Panc1 (cell line): Measurements from ENCODE around the gene ZDHHC7. TPM values are rescaled to one million over a fixed set of nuclear protein-coding genes. Genes with fewer than 3 reads are reported as not detected.

Source experiments
- ATAC-seq: fragments of 200-7000 bp; cut with Tn5 transposase; 2 replicates; pipeline ENCODE4 v1.9.1; 2020; ENCODE audit warnings: mild to moderate bottlenecking, moderate library complexity
- BruUV-seq: library from RNA; stranded (reverse); fragments of 400-500 nt; replicated peaks from 2 replicates; lab custom pipeline; 2021; lab: Mats Ljungman, UMichigan
- CTCF ChIA-PET: fragments of 300-600 bp; sonication (Branson Sonifier 250); formaldehyde crosslinking; loops from one replicate; lab custom pipeline; 2022; ENCODE audit warnings: antibody characterized with exemption; lab: Charles Lee
- POLR2A ChIA-PET: fragments of 300-600 bp; sonication (Branson Sonifier 250); formaldehyde crosslinking; loops from one replicate; lab custom pipeline; 2022; ENCODE audit warnings: antibody characterized with exemption; lab: Charles Lee
- DNase-seq: peaks from one replicate; pipeline ENCODE4 v3.0.0-alpha.2; 2010; ENCODE audit warnings: low read depth, low spot score
- H3K27ac ChIP-seq: 2 replicates; pipeline ENCODE4 v1.5.1; 2011; ENCODE audit warnings: mild to moderate bottlenecking, low read length, inconsistent platforms
- H3K27me3 ChIP-seq: fragments of 200-500 bp; sonication (Bioruptor generic); 2 replicates; pipeline ENCODE4 v1.6.0; 2014; ENCODE audit warnings: low read length, inconsistent platforms; ENCODE audit not compliant: control insufficient read depth, insufficient read depth
- H3K36me3 ChIP-seq: fragments of 200-500 bp; sonication (Bioruptor generic); 2 replicates; pipeline ENCODE4 v1.5.1; 2014; ENCODE audit warnings: inconsistent platforms, mild to moderate bottlenecking, low read length, moderate library complexity; ENCODE audit not compliant: control insufficient read depth, insufficient read depth
- H3K4me1 ChIP-seq: 2 replicates; pipeline ENCODE4 v1.5.1; 2011; ENCODE audit warnings: inconsistent platforms, mild to moderate bottlenecking, low read length, moderate library complexity; ENCODE audit not compliant: control insufficient read depth, insufficient read depth
- H3K4me3 ChIP-seq, 2 experiments: 2 replicates each; pipeline ENCODE4 v1.5.1; 2011 to 2012; ENCODE audit warnings: low read depth in 2 of 2, low read length in 2 of 2, mild to moderate bottlenecking in 2 of 2, inconsistent platforms in 1 of 2, moderate library complexity in 1 of 2
- H3K9me3 ChIP-seq: fragments of 200-500 bp; sonication (Bioruptor generic); 2 replicates; pipeline ENCODE4 v1.5.1; 2014; ENCODE audit warnings: low read depth, mild to moderate bottlenecking, inconsistent platforms, low read length, moderate library complexity; ENCODE audit not compliant: control insufficient read depth, insufficient read depth
- POLR2AphosphoS5 ChIP-seq: IDR thresholded peaks from 2 replicates; pipeline ENCODE4 v1.6.1; 2012; ENCODE audit warnings: mild to moderate bottlenecking, low read depth, low read length, moderate library complexity
- SIN3A ChIP-seq: IDR thresholded peaks from 2 replicates; pipeline ENCODE4 v1.6.1; 2012; ENCODE audit warnings: low read depth, mild to moderate bottlenecking, low read length, moderate library complexity, borderline replicate concordance; ENCODE audit not compliant: insufficient read depth
- TCF7L2 ChIP-seq: IDR thresholded peaks from 2 replicates; pipeline ENCODE4 v1.6.1; 2011; ENCODE audit warnings: mild to moderate bottlenecking, low read depth, low read length, inconsistent platforms
- in situ Hi-C: cut with HindIII; loops from 2 replicates; pipeline ENCODE4 v1.10.0; 2016; ENCODE audit warnings: low sequenced_read_pairs, low pct_unique_long_range_greater_than_20kb
- intact Hi-C: fragments of 100-400 bp; cut with micrococcal nuclease; formaldehyde crosslinking; loops from one replicate; pipeline ENCODE4 v1.10.0; 2022; ENCODE audit not compliant: unreplicated experiment
- total RNA-seq: library from RNA; stranded (reverse); gene quantifications from one replicate; pipeline ENCODE4 v1.2.1, GENCODE V29; 2021; ENCODE audit not compliant: unreplicated experiment
- TF ChIP-seq, protein P1 (sequence below): fragments of 450-650 bp; IDR thresholded peaks from 2 replicates; pipeline ENCODE4 v1.5.1; 2017; ENCODE audit warnings: mild to moderate bottlenecking
- TF ChIP-seq, protein P2 (sequence below), 2 experiments: IDR thresholded peaks; 2 replicates each; pipeline ENCODE4 v1.6.1; 2011 to 2012; ENCODE audit warnings: low read depth in 2 of 2, control low read depth in 1 of 2, low read length in 1 of 2, mild to moderate bottlenecking in 1 of 2, moderate library complexity in 1 of 2; ENCODE audit not compliant: insufficient read depth in 1 of 2

The ZDHHC7 gene
- total RNA-seq, 1 experiment from 2014 or later: 71.5 TPM

DNA sequence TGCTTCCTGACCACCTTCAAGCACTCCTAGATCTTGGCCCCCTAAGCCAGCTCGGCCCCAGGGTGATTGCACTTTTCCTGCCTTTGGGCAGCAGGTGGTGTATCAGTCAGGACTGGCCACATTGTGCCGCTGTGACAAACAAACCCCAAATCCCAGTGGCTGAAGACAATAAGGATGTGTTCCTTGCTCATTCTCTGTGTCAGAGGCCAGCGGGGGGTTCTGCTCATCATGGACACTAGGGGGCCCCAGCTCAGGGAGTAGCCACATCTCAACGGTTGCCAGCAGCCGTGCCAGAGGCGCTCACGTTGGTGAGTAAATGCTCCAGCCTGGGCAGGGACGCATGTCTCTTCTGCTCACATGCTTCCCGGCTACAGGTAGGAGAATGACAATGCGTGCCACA is 60.4 kb downstream of the ZDHHC7 start:
- TF ChIP-seq POLR2AphosphoS5 (no peak), TCF7L2 (no peak), SIN3A (no peak)
- TF ChIP-seq, protein P1, sequence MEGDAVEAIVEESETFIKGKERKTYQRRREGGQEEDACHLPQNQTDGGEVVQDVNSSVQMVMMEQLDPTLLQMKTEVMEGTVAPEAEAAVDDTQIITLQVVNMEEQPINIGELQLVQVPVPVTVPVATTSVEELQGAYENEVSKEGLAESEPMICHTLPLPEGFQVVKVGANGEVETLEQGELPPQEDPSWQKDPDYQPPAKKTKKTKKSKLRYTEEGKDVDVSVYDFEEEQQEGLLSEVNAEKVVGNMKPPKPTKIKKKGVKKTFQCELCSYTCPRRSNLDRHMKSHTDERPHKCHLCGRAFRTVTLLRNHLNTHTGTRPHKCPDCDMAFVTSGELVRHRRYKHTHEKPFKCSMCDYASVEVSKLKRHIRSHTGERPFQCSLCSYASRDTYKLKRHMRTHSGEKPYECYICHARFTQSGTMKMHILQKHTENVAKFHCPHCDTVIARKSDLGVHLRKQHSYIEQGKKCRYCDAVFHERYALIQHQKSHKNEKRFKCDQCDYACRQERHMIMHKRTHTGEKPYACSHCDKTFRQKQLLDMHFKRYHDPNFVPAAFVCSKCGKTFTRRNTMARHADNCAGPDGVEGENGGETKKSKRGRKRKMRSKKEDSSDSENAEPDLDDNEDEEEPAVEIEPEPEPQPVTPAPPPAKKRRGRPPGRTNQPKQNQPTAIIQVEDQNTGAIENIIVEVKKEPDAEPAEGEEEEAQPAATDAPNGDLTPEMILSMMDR: no peak; the same call in 1 of the 2 replicates
- TF ChIP-seq, protein P2, sequence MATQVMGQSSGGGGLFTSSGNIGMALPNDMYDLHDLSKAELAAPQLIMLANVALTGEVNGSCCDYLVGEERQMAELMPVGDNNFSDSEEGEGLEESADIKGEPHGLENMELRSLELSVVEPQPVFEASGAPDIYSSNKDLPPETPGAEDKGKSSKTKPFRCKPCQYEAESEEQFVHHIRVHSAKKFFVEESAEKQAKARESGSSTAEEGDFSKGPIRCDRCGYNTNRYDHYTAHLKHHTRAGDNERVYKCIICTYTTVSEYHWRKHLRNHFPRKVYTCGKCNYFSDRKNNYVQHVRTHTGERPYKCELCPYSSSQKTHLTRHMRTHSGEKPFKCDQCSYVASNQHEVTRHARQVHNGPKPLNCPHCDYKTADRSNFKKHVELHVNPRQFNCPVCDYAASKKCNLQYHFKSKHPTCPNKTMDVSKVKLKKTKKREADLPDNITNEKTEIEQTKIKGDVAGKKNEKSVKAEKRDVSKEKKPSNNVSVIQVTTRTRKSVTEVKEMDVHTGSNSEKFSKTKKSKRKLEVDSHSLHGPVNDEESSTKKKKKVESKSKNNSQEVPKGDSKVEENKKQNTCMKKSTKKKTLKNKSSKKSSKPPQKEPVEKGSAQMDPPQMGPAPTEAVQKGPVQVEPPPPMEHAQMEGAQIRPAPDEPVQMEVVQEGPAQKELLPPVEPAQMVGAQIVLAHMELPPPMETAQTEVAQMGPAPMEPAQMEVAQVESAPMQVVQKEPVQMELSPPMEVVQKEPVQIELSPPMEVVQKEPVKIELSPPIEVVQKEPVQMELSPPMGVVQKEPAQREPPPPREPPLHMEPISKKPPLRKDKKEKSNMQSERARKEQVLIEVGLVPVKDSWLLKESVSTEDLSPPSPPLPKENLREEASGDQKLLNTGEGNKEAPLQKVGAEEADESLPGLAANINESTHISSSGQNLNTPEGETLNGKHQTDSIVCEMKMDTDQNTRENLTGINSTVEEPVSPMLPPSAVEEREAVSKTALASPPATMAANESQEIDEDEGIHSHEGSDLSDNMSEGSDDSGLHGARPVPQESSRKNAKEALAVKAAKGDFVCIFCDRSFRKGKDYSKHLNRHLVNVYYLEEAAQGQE (IDR thresholded peaks at IDR 0.05; ENCODE audit: insufficient read depth in 1 of 2, low read depth in 2 of 2, low read length in 1 of 2): no peak
- Histone ChIP-seq H3K36me3 (no peaks in the 10 kb centered on the region), H3K27me3 (no peaks in the 10 kb centered on the region), H3K4me1 (no peaks in the 10 kb centered on the region), H3K27ac (no peak overlapping the region), H3K4me3 (no peak overlapping the region), H3K9me3 (no peaks in the 10 kb centered on the region)
- no TSS peak for BruUV-seq
- no peak for DNase-seq
- in situ Hi-C loops: no loop called here
- POLR2A ChIA-PET: no interaction called here
- CTCF ChIA-PET: interaction anchor here (1.1 kb wide), 1 partner anchor 20 kb away, joined by 3 read pairs; no protein-coding TSS in a partner anchor
- intact Hi-C loops: loop anchor here (5.0 kb wide), 1 partner anchor 199 kb away; no protein-coding TSS in a partner anchor
- ATAC-seq: peak; percentile 60

DNA sequence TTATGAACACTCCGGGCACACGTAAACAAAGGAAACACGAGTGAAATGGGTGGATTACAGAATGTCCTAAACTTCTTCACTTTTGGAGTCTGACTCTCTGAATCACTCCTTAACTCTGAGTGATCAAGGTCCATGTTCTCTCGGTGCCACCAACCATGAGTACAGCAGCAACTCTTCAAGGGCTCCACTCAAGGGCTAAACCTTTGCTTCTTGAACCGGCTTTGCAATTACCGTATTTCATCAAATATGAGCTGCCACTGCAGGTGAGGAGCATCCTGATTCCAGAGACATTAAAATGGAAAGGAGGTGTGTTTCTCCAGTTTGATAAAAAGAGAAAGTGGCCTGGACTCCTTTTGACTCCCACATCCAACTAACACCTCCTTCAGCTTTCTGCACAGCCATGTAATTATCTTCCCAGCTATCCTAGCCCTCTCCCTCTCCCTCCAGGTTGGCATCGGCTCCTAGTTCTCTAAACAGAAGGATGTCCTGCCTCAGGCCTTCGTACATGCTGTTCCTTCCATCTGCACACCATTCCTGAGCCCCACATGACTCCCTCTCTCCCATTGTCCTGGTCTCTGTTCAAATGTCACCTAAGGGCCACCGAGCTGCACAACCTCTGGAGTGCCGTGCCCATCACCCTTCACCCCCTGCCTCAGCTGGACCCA is 61.4 kb downstream of the ZDHHC7 start:
- Histone ChIP-seq H3K27ac (no peak overlapping the region), H3K4me1 (no peaks in the 10 kb centered on the region), H3K36me3 (no peaks in the 10 kb centered on the region), H3K4me3 (no peak overlapping the region), H3K9me3 (no peaks in the 10 kb centered on the region), H3K27me3 (no peaks in the 10 kb centered on the region)
- in situ Hi-C loops (no loop called here), intact Hi-C loops (loop anchor here (5.0 kb wide), 1 partner anchor 198 kb away; no protein-coding TSS in a partner anchor)
- TF ChIP-seq TCF7L2 (no peak), POLR2AphosphoS5 (no peak)
- TF ChIP-seq, protein P2 (IDR thresholded peaks at IDR 0.05; ENCODE audit: insufficient read depth in 1 of 2, low read depth in 2 of 2, low read length in 1 of 2): no peak
- TF ChIP-seq, protein P1: no peak
- ChIA-PET CTCF (interaction anchor here (0.8 to 1.1 kb wide), 2 partner anchors 21 to 191 kb away, joined by 3 read pairs; no protein-coding TSS in a partner anchor), POLR2A (interaction anchor here (0.5 kb wide), 1 partner anchor 33 kb away, joined by 3 read pairs; no protein-coding TSS in a partner anchor)
- no peak for ATAC-seq
- DNase-seq: no peak
- BruUV-seq: no TSS peak
